Progenitor cell of endocrine pancreas (in vitro differentiated cells): ENCODE results near the gene TMEM17. TPM values are rescaled to one million over a fixed set of nuclear protein-coding genes. Genes with fewer than 3 reads are reported as not detected.
A peak's percentile ranks its signal among the peaks of the same experiment; 100 is the strongest.
"Not testable (repeated sequence)": the region's sequence is repeated elsewhere in the genome, so short reads cannot be mapped to it uniquely, and the experiment has no call there.

Experiments
- DNase-seq: peaks from one replicate; pipeline ENCODE4 v3.0.0; 2021; ENCODE audit warnings: low spot score; ENCODE audit not compliant: unreplicated experiment
- H3K27ac Mint-ChIP-seq: 2 replicates; pipeline ENCODE4 v1.8.0; 2021; ENCODE audit warnings: mild to moderate bottlenecking, moderate library complexity, mixed read lengths
- H3K27me3 Mint-ChIP-seq: 2 replicates; pipeline ENCODE4 v1.8.0; 2021; ENCODE audit warnings: mixed read lengths
- H3K36me3 Mint-ChIP-seq: 2 replicates; pipeline ENCODE4 v1.8.0; 2022; ENCODE audit warnings: mixed read lengths; ENCODE audit not compliant: insufficient read depth
- H3K4me1 Mint-ChIP-seq: 2 replicates; pipeline ENCODE4 v1.8.0; 2021; ENCODE audit warnings: low read depth, mixed read lengths
- H3K4me3 Mint-ChIP-seq: 2 replicates; pipeline ENCODE4 v1.8.0; 2021; ENCODE audit warnings: low read depth, mild to moderate bottlenecking, moderate library complexity, mixed read lengths
- H3K9me3 Mint-ChIP-seq: 2 replicates; pipeline ENCODE4 v1.8.0; 2021; ENCODE audit warnings: low read depth, mixed read lengths
- CTCF ChIP-seq: fragments of 200-600 bp; sonication (generic); IDR thresholded peaks from one replicate; pipeline ENCODE4 v1.5.0; 2021; ENCODE audit warnings: antibody characterized with exemption, mild to moderate bottlenecking; ENCODE audit not compliant: unreplicated experiment
- total RNA-seq: library from RNA; stranded (reverse); gene quantifications from 2 replicates; pipeline ENCODE4 v1.2.1, GENCODE V29; 2021

TMEM17 gene
- total RNA-seq, 1 donor from 2014 or later: 5.9 TPM

- peak overlapping the region; percentile 92 for H3K27ac Mint-ChIP-seq
- peaks cover 40% of the 10 kb centered on the region for H3K4me1 Mint-ChIP-seq
- no peak overlapping the region for H3K4me3 Mint-ChIP-seq
- no peak for TF ChIP-seq CTCF
- H3K27me3 Mint-ChIP-seq: no peaks in the 10 kb centered on the region
- no peaks in the 10 kb centered on the region for H3K36me3 Mint-ChIP-seq
- no peak for DNase-seq
- no peaks in the 10 kb centered on the region for H3K9me3 Mint-ChIP-seq
Measured at GRCh38 chr2:62540408-62541168, 34.6 kb upstream of the TMEM17 start.

GRCh38 chr2:62539606-62540407, 33.8 kb upstream of the TMEM17 start:
- Mint-ChIP-seq H3K27ac (peak overlapping the region; percentile 92), H3K4me1 (peaks cover 40% of the 10 kb centered on the region), H3K36me3 (peaks cover 2% of the 10 kb centered on the region), H3K27me3 (no peaks in the 10 kb centered on the region), H3K4me3 (no peak overlapping the region), H3K9me3 (peaks cover 4% of the 10 kb centered on the region)
- no peak for DNase-seq
- TF ChIP-seq CTCF: no peak

GRCh38 chr2:62538756-62539155, 32.8 kb upstream of the TMEM17 start:
- Mint-ChIP-seq H3K4me3 (no peak overlapping the region), H3K9me3 (peaks cover 8% of the 10 kb centered on the region), H3K27me3 (no peaks in the 10 kb centered on the region), H3K27ac (no peak overlapping the region), H3K4me1 (peaks cover 40% of the 10 kb centered on the region), H3K36me3 (peaks cover 4% of the 10 kb centered on the region)
- no peak for DNase-seq
- no peak for TF ChIP-seq CTCF

- H3K27me3 Mint-ChIP-seq: no peaks in the 10 kb centered on the region
- TF ChIP-seq CTCF: no peak
- H3K27ac Mint-ChIP-seq: peak overlapping the region; percentile 14
- H3K9me3 Mint-ChIP-seq: peaks cover 11% of the 10 kb centered on the region
- no peak overlapping the region for H3K4me3 Mint-ChIP-seq
- no peak for DNase-seq
- peaks cover 7% of the 10 kb centered on the region for H3K36me3 Mint-ChIP-seq
- H3K4me1 Mint-ChIP-seq: peaks cover 40% of the 10 kb centered on the region
Measured at GRCh38 chr2:62537814-62538213, 31.8 kb upstream of the TMEM17 start.

- peaks cover 11% of the 10 kb centered on the region for H3K9me3 Mint-ChIP-seq
- DNase-seq: no peak
- peaks cover 7% of the 10 kb centered on the region for H3K36me3 Mint-ChIP-seq
- H3K27me3 Mint-ChIP-seq: no peaks in the 10 kb centered on the region
- no peak overlapping the region for H3K4me3 Mint-ChIP-seq
- H3K27ac Mint-ChIP-seq: peak overlapping the region; percentile 14
- peaks cover 40% of the 10 kb centered on the region for H3K4me1 Mint-ChIP-seq
- no peak for TF ChIP-seq CTCF
Measured at GRCh38 chr2:62536873-62537547, 31.0 kb upstream of the TMEM17 start.

GRCh38 chr2:62535521-62535920, 29.5 kb upstream of the TMEM17 start:
- H3K4me3 Mint-ChIP-seq: not testable (repeated sequence)

More at GRCh38 chr2:62535521-62535920, 29.5 kb upstream of the TMEM17 start:
- H3K27ac Mint-ChIP-seq, DNase-seq, H3K27me3 Mint-ChIP-seq, H3K36me3 Mint-ChIP-seq: not testable (repeated sequence)
- Mint-ChIP-seq H3K4me1 (peaks cover 28% of the 10 kb centered on the region), H3K9me3 (peaks cover 11% of the 10 kb centered on the region)
